ENCODE data around the gene LOXL1. TPM values are rescaled to one million over a fixed set of nuclear protein-coding genes. Genes with fewer than 3 reads are reported as not detected.
"Not testable (repeated sequence)": the region's sequence is repeated elsewhere in the genome, so short reads cannot be mapped to it uniquely, and the experiment has no call there.

The LOXL1 gene
- total and polyA plus RNA-seq, 2 donors (not counting 1 experiment from before 2014, with no cell fraction given), result 0.21 to 0.49 TPM

DNA sequence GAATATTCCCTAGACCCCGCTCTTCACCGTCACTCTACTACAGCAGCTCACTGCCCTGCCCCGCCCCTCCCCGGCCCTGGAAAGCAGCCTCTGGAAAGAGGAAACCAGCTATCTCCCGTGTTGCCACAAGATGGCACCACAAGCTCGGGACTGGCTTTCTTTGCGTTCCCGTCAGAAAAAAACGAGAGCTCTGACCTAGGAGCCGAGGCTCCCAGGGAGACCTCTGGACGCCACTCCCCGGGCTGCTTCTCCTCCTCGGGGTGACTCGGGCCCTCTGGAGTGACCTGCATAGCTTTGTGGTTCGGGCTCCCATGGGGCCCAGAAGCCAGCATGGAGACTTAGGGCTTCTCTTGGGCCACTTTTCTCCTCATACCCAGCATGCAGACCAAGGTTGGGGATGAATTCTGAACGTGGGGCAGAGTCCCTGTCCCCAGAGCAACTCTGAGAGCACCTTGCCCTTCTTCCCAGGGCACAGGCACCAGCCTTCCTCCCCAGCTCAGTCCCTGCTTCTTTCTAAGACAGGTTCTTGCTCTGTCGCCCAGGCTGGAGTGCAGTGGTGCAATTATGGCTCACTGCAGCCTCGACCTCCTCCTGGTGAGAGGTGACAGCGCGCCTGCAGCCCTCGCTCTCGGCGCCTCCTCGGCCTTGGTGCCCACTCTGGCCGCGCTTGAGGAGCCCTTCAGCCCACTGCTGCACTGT is 46.9 kb downstream of the LOXL1 start:
- ChIA-PET CTCF (interaction anchor here (0.6 to 3.3 kb wide), 38 partner anchors 9 to 803 kb away, joined by 3 to 43 read pairs (median 6); partner anchors contain the start of genes PML and STOML1), POLR2A (no interaction called here)
- Histone ChIP-seq H2AFZ (ENCODE audit: insufficient read depth, low read depth, low read length, poor library complexity, severe bottlenecking) (peak overlapping the region; percentile 70), H3K4me1 (ENCODE audit: control insufficient read depth in 2 of 2, insufficient read depth in 2 of 2, low read length in 2 of 2) (peaks cover 16 to 17% of the 10 kb centered on the region in 2 donors), H3K27me3 (replicated peaks in 1 of 4; ENCODE audit: control extremely low read depth in 1 of 4, control insufficient read depth in 3 of 4, insufficient read depth in 4 of 4, low read length in 3 of 4) (peaks cover 0 to 20% (median 13%) of the 10 kb centered on the region in 4 experiments), H3K27ac (ENCODE audit: low read length in 2 of 2) (no peak overlapping the region), H4K20me1 (ENCODE audit: control insufficient read depth, insufficient read depth, low read length, poor library complexity, severe bottlenecking) (no peaks in the 10 kb centered on the region), H3K36me3 (replicated peaks in 1 of 2; ENCODE audit: control extremely low read depth in 1 of 2, control insufficient read depth in 1 of 2, extremely low read depth in 1 of 2, insufficient read depth in 2 of 2, low read length in 1 of 2) (no peaks in the 10 kb centered on the region), H3K4me2 (replicated peaks; ENCODE audit: low read depth, low read length, poor library complexity, severe bottlenecking) (peak overlapping the region; percentile 83), H3K9ac (ENCODE audit: low read length) (peak overlapping the region; percentile 45), H3K79me2 (ENCODE audit: control insufficient read depth, insufficient read depth, low read length) (no peaks in the 10 kb centered on the region), H3K9me3 (ENCODE audit: control extremely low read depth in 1 of 3, control insufficient read depth in 2 of 3, insufficient read depth in 1 of 3, low read length in 2 of 3) (peaks cover 0 to 5% (median 0%) of the 10 kb centered on the region in 3 donors), H3K4me3 (ENCODE audit: control extremely low read depth in 1 of 5, extremely low read depth in 1 of 5, insufficient read depth in 1 of 5, low read depth in 2 of 5, low read length in 4 of 5) (peak overlapping the region in 4 of 5 experiments; percentile 6 to 55 (median 26))
- peak overlapping the region; percentile 42 for H3K4me3 Mint-ChIP-seq
- no peak overlapping the region for H3K27ac Mint-ChIP-seq
- H3K27me3 Mint-ChIP-seq, result peaks cover 23% of the 10 kb centered on the region
- no peaks in the 10 kb centered on the region for H3K9me3 Mint-ChIP-seq (ENCODE audit: insufficient read depth)
- DNase-seq, result peak; percentile 86
- 32% methylated on average over 26 of the region's 26 CpGs for WGBS (ENCODE audit: insufficient coverage)
- peak; percentile 81 for ATAC-seq (ENCODE audit: low read depth)
- TF ChIP-seq, protein P1, sequence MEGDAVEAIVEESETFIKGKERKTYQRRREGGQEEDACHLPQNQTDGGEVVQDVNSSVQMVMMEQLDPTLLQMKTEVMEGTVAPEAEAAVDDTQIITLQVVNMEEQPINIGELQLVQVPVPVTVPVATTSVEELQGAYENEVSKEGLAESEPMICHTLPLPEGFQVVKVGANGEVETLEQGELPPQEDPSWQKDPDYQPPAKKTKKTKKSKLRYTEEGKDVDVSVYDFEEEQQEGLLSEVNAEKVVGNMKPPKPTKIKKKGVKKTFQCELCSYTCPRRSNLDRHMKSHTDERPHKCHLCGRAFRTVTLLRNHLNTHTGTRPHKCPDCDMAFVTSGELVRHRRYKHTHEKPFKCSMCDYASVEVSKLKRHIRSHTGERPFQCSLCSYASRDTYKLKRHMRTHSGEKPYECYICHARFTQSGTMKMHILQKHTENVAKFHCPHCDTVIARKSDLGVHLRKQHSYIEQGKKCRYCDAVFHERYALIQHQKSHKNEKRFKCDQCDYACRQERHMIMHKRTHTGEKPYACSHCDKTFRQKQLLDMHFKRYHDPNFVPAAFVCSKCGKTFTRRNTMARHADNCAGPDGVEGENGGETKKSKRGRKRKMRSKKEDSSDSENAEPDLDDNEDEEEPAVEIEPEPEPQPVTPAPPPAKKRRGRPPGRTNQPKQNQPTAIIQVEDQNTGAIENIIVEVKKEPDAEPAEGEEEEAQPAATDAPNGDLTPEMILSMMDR (IDR thresholded peaks at IDR 0.05), result peak; percentile 82
- no peak for TF ChIP-seq EZH2 (IDR thresholded peaks at IDR 0.05; ENCODE audit: borderline replicate concordance, insufficient read depth, low read depth, low read length, poor library complexity, severe bottlenecking)
- H3K4me1 Mint-ChIP-seq, result peaks cover 20% of the 10 kb centered on the region
- intact Hi-C loops (cut with micrococcal nuclease), result loop anchor here (1.0 to 5.0 kb wide), 4 partner anchors 19 to 161 kb away; partner anchors contain the start of gene STOML1

DNA sequence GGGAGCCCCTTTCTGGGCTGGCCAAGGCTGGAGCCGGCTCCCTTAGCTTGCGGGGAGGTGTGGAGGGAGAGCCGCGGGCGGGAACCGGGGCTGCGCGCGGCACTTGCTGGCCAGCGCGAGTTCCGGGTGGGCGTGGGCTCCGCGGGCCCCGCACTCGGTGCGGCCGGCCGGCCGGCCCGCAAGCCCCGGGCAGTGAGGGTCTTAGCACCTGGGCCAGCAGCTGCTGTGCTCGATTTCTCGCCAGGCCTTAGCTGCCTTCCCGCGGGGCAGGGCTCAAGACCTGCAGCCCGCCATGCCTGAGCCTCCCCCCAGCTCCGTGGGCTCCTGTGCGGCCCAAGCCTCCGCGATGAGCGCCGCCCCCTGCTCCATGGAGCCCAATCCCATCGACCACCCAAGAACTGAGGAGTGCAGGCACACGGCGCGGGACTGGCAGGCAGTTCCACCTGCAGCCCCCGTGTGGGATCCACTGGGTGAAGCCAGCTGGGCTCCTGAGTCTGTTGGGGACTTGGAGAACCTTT is 47.5 kb downstream of the LOXL1 start:
- WGBS (ENCODE audit: insufficient coverage), result 97% methylated on average over 34 of the region's 39 CpGs
- not testable (repeated sequence) for H3K27ac Mint-ChIP-seq; ATAC-seq (ENCODE audit: low read depth); H4K20me1 ChIP-seq (ENCODE audit: control insufficient read depth, insufficient read depth, low read length, poor library complexity, severe bottlenecking); H3K9ac ChIP-seq (ENCODE audit: low read length); H3K4me3 Mint-ChIP-seq; H3K9me3 Mint-ChIP-seq (ENCODE audit: insufficient read depth); H2AFZ ChIP-seq (ENCODE audit: insufficient read depth, low read depth, low read length, poor library complexity, severe bottlenecking); H3K27ac ChIP-seq (ENCODE audit: low read length in 2 of 2); H3K4me2 ChIP-seq (replicated peaks; ENCODE audit: low read depth, low read length, poor library complexity, severe bottlenecking); H3K9me3 ChIP-seq (ENCODE audit: control extremely low read depth in 1 of 3, control insufficient read depth in 2 of 3, insufficient read depth in 1 of 3, low read length in 2 of 3); H3K79me2 ChIP-seq (ENCODE audit: control insufficient read depth, insufficient read depth, low read length); H3K36me3 ChIP-seq (replicated peaks in 1 of 2; ENCODE audit: control extremely low read depth in 1 of 2, control insufficient read depth in 1 of 2, extremely low read depth in 1 of 2, insufficient read depth in 2 of 2, low read length in 1 of 2); H3K4me3 ChIP-seq (ENCODE audit: control extremely low read depth in 1 of 5, extremely low read depth in 1 of 5, insufficient read depth in 1 of 5, low read depth in 2 of 5, low read length in 4 of 5)
- CTCF ChIA-PET, result interaction anchor here (0.7 to 3.3 kb wide), 20 partner anchors 8 to 529 kb away, joined by 3 to 43 read pairs (median 9); partner anchors contain the start of genes PML and STOML1
- H3K27me3 ChIP-seq (replicated peaks in 1 of 4; ENCODE audit: control extremely low read depth in 1 of 4, control insufficient read depth in 3 of 4, insufficient read depth in 4 of 4, low read length in 3 of 4), result peaks cover 0 to 20% (median 13%) of the 10 kb centered on the region in 4 experiments
- DNase-seq, result peak; percentile 16
- intact Hi-C loops (cut with micrococcal nuclease), result loop anchor here (1.0 to 5.0 kb wide), 4 partner anchors 19 to 161 kb away; partner anchors contain the start of gene STOML1
- peaks cover 20% of the 10 kb centered on the region for H3K4me1 Mint-ChIP-seq
- POLR2A ChIA-PET, result interaction anchor here (1.3 kb wide), 1 partner anchor 10 kb away, joined by 3 read pairs; no protein-coding TSS in a partner anchor
- peaks cover 16 to 17% of the 10 kb centered on the region in 2 donors for H3K4me1 ChIP-seq (ENCODE audit: control insufficient read depth in 2 of 2, insufficient read depth in 2 of 2, low read length in 2 of 2)
- H3K27me3 Mint-ChIP-seq, result peaks cover 23% of the 10 kb centered on the region

DNA sequence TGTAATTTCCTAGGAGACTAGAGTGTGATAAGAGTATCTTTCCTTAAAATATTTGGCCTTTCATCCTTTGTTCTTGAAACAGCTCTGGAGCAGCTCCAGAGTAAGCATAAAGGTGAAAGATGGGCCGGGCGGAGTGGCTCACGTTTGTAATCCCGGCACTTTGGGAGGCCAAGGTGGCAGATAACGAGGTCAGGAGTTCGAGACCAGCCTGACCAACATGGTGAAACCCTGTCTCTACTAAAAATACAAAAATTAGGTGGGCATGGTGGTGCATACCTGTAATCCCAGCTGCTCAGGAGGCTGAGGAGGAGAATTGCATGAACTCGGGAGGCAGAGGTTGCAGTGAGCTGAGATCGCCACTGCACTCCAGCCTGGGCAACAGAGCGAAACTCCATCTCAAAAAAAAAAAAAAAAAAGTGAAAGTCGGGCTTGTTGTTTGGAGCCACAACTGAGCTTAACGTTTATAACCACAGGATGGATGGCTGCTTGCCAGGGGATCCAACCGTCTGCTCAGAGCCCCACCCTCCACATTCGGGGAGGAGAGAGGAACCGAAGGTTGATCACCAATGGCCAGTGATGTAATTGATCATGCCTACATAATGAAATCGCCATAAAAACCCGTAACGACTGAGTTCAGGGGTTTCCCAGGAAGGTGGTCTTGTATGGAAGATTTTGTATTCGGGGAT is 49.3 kb downstream of the LOXL1 start:
- H4K20me1 ChIP-seq (ENCODE audit: control insufficient read depth, insufficient read depth, low read length, poor library complexity, severe bottlenecking); POLR2A ChIA-PET; H3K4me3 Mint-ChIP-seq; H3K9me3 Mint-ChIP-seq (ENCODE audit: insufficient read depth); H3K4me2 ChIP-seq (replicated peaks; ENCODE audit: low read depth, low read length, poor library complexity, severe bottlenecking); intact Hi-C loops (cut with micrococcal nuclease); H3K36me3 ChIP-seq (replicated peaks in 1 of 2; ENCODE audit: control extremely low read depth in 1 of 2, control insufficient read depth in 1 of 2, extremely low read depth in 1 of 2, insufficient read depth in 2 of 2, low read length in 1 of 2); ATAC-seq (ENCODE audit: low read depth); H2AFZ ChIP-seq (ENCODE audit: insufficient read depth, low read depth, low read length, poor library complexity, severe bottlenecking); H3K4me3 ChIP-seq (ENCODE audit: control extremely low read depth in 1 of 5, extremely low read depth in 1 of 5, insufficient read depth in 1 of 5, low read depth in 2 of 5, low read length in 4 of 5); H3K9ac ChIP-seq (ENCODE audit: low read length); H3K27ac ChIP-seq (ENCODE audit: low read length in 2 of 2); H3K27ac Mint-ChIP-seq; H3K79me2 ChIP-seq (ENCODE audit: control insufficient read depth, insufficient read depth, low read length); H3K9me3 ChIP-seq (ENCODE audit: control extremely low read depth in 1 of 3, control insufficient read depth in 2 of 3, insufficient read depth in 1 of 3, low read length in 2 of 3): not testable (repeated sequence)
- DNase-seq, result peak; percentile 48
- WGBS (ENCODE audit: insufficient coverage), result 36% methylated on average over 10 of the region's 18 CpGs
- Mint-ChIP-seq H3K27me3 (peaks cover 23% of the 10 kb centered on the region), H3K4me1 (peaks cover 23% of the 10 kb centered on the region)
- Histone ChIP-seq H3K27me3 (replicated peaks in 1 of 4; ENCODE audit: control extremely low read depth in 1 of 4, control insufficient read depth in 3 of 4, insufficient read depth in 4 of 4, low read length in 3 of 4) (peaks cover 0 to 20% (median 13%) of the 10 kb centered on the region in 4 experiments), H3K4me1 (ENCODE audit: control insufficient read depth in 2 of 2, insufficient read depth in 2 of 2, low read length in 2 of 2) (peaks cover 16 to 17% of the 10 kb centered on the region in 2 donors)
- CTCF ChIA-PET, result interaction anchor here (0.8 to 3.3 kb wide), 6 partner anchors 9 to 73 kb away, joined by 3 to 43 read pairs (median 6); partner anchors contain the start of gene PML

All from B cell (primary cell).